RCC 7860 (cell line): Measurements from ENCODE around the gene ABCA7.

Experiments used
- DNase-seq: peaks from one replicate; pipeline ENCODE4 v3.0.0-alpha.2; 2015; ENCODE audit warnings: low spot score
- FAIRE-seq: peaks from 2 replicates; lab custom pipeline; 2012; peaks lifted over from hg19 to GRCh38; lab: Jason Lieb, UNC

ABCA7 gene

GRCh38 chr19:1070931-1071791 lies 31.3 kb downstream of the ABCA7 start:
- DNase-seq = no peak
- no peak for FAIRE-seq

- DNase-seq (no peak), FAIRE-seq (no peak)
These were observed 32.6 kb downstream of the ABCA7 start for GRCh38 chr19:1072371-1073015.

GRCh38 chr19:1073063-1073955 lies 33.4 kb downstream of the ABCA7 start:
- no peak for FAIRE-seq
- no peak for DNase-seq

- FAIRE-seq = no peak
- DNase-seq = no peak
These were observed 34.1 kb downstream of the ABCA7 start for GRCh38 chr19:1073956-1074517.

- no peak for DNase-seq
- no peak for FAIRE-seq
These were observed 34.8 kb downstream of the ABCA7 start for GRCh38 chr19:1074544-1075283.

GRCh38 chr19:1076046-1076386 lies 36.1 kb downstream of the ABCA7 start:
- no peak for FAIRE-seq
- DNase-seq = no peak

GRCh38 chr19:1076951-1077350 lies 37.0 kb downstream of the ABCA7 start:
- peak; percentile 52 for DNase-seq
- no peak for FAIRE-seq

- FAIRE-seq (no peak), DNase-seq (no peak)
These were observed 39.7 kb downstream of the ABCA7 start for GRCh38 chr19:1079566-1080111.

GRCh38 chr19:1080360-1081161 lies 40.7 kb downstream of the ABCA7 start:
- FAIRE-seq (no peak), DNase-seq (no peak)

- FAIRE-seq (no peak), DNase-seq (no peak)
These were observed 41.6 kb downstream of the ABCA7 start for GRCh38 chr19:1081301-1082164.

GRCh38 chr19:1082165-1082927 lies 42.4 kb downstream of the ABCA7 start:
- FAIRE-seq (no peak), DNase-seq (no peak)

GRCh38 chr19:1082928-1083816 lies 43.3 kb downstream of the ABCA7 start:
- no peak for FAIRE-seq

GRCh38 chr19:1084024-1084868 lies 44.3 kb downstream of the ABCA7 start:
- no peak for FAIRE-seq
- peak; percentile 21 for DNase-seq

More at GRCh38 chr19:1082928-1083816, 43.3 kb downstream of the ABCA7 start:
- DNase-seq = no peak

GRCh38 chr19:1085053-1085658 lies 45.2 kb downstream of the ABCA7 start:
- FAIRE-seq = no peak
- no peak for DNase-seq
